ENCODE data around the gene C17orf67.

- TF ChIP-seq CTCF (IDR thresholded peaks at IDR 0.05; ENCODE audit: low read depth, low read length, missing input control) = no peak
- TF ChIP-seq REST (IDR thresholded peaks at IDR 0.05) = no peak
- no peak for TF ChIP-seq RAD21 (IDR thresholded peaks at IDR 0.05)
- TF ChIP-seq TAF1 (conservative IDR thresholded peaks at IDR 0.05) = no peak
- no peak for TF ChIP-seq JUND (IDR thresholded peaks at IDR 0.05)
- TF ChIP-seq MAX (IDR thresholded peaks at IDR 0.05) = no peak
- no peak for TF ChIP-seq HNF4G (IDR thresholded peaks at IDR 0.05)
- no peak for TF ChIP-seq SP1 (IDR thresholded peaks at IDR 0.05)
- no peak for TF ChIP-seq YY1 (IDR thresholded peaks at IDR 0.05)
- TF ChIP-seq ATF3 (IDR thresholded peaks at IDR 0.05) = no peak
These were observed 39.8 kb downstream of the C17orf67 start for GRCh38 chr17:56793957-56794356.
